NCI-H2081 treated with DMSO at 0.1 percent for 48 hours (cell line): ENCODE results near the gene GALNT7.
A peak's percentile ranks its signal among the peaks of the same experiment; 100 is the strongest.

Experiments
- DNase-seq: peaks from one replicate; lab custom pipeline; 2025; lab: John Stamatoyannopoulos, UW

Gene GALNT7

GRCh38 chr4:173347467-173347866 lies 178.9 kb downstream of the GALNT7 start:
- no peak for DNase-seq

- DNase-seq, result no peak
Observed at GRCh38 chr4:173357939-173358338, 189.3 kb downstream of the GALNT7 start.

GRCh38 chr4:173360587-173361221 lies 192.1 kb downstream of the GALNT7 start:
- no peak for DNase-seq

GRCh38 chr4:173362666-173363065 lies 194.1 kb downstream of the GALNT7 start:
- DNase-seq, result no peak

GRCh38 chr4:173365359-173365996 lies 196.9 kb downstream of the GALNT7 start:
- no peak for DNase-seq

GRCh38 chr4:173367285-173367684 lies 198.7 kb downstream of the GALNT7 start:
- DNase-seq, result no peak

GRCh38 chr4:173367946-173368345 lies 199.3 kb downstream of the GALNT7 start:
- no peak for DNase-seq

GRCh38 chr4:173370130-173370476 lies 201.5 kb downstream of the GALNT7 start:
- DNase-seq, result no peak

GRCh38 chr4:173370477-173371291 lies 202.1 kb downstream of the GALNT7 start, which contains the start of gene SAP30:
SAP30 (plus strand) TSS chr4:173370954; CDS start chr4:173371183, 229 bp downstream.
- DNase-seq, result peak; percentile 75

GRCh38 chr4:173371292-173372192 lies 202.9 kb downstream of the GALNT7 start:
- no peak for DNase-seq
